GM19240 (cell line): ENCODE measurements around the gene RAI14.
"Not testable (repeated sequence)": the region's sequence is repeated elsewhere in the genome, so short reads cannot be mapped to it uniquely, and the experiment has no call there.

Experiments
- DNase-seq: peaks from one replicate; pipeline ENCODE4 v3.0.0; 2011; ENCODE audit warnings: low spot score; ENCODE audit not compliant: insufficient read length

The RAI14 gene

GRCh38 chr5:34698109-34698419, 41.9 kb downstream of the RAI14 start:
- DNase-seq, result no peak

GRCh38 chr5:34698754-34699153, 42.6 kb downstream of the RAI14 start:
- no peak for DNase-seq

GRCh38 chr5:34699155-34700077, 43.3 kb downstream of the RAI14 start:
- DNase-seq, result no peak

GRCh38 chr5:34700078-34700452, 43.9 kb downstream of the RAI14 start:
- DNase-seq, result no peak

- not testable (repeated sequence) for DNase-seq
Observed at GRCh38 chr5:34701442-34701841, 45.3 kb downstream of the RAI14 start.

- no peak for DNase-seq
Observed at GRCh38 chr5:34703767-34704713, 47.9 kb downstream of the RAI14 start.

GRCh38 chr5:34706084-34706483, 50.0 kb downstream of the RAI14 start:
- no peak for DNase-seq

- DNase-seq, result no peak
Observed at GRCh38 chr5:34707451-34708107, 51.5 kb downstream of the RAI14 start.

GRCh38 chr5:34708777-34709176, 52.6 kb downstream of the RAI14 start:
- no peak for DNase-seq

GRCh38 chr5:34709861-34710673, 53.9 kb downstream of the RAI14 start:
- DNase-seq, result no peak

- no peak for DNase-seq
Observed at GRCh38 chr5:34712565-34712964, 56.4 kb downstream of the RAI14 start.

GRCh38 chr5:34715711-34716110, 59.6 kb downstream of the RAI14 start:
- no peak for DNase-seq

GRCh38 chr5:34716986-34717385, 60.9 kb downstream of the RAI14 start:
- no peak for DNase-seq

- no peak for DNase-seq
Observed at GRCh38 chr5:34717426-34718327, 61.5 kb downstream of the RAI14 start.

GRCh38 chr5:34718516-34718915, 62.4 kb downstream of the RAI14 start:
- DNase-seq, result no peak

GRCh38 chr5:34719029-34719428, 62.9 kb downstream of the RAI14 start:
- no peak for DNase-seq

- no peak for DNase-seq
Observed at GRCh38 chr5:34721327-34721726, 65.2 kb downstream of the RAI14 start.

GRCh38 chr5:34722183-34722582, 66.1 kb downstream of the RAI14 start:
- no peak for DNase-seq

- no peak for DNase-seq
Observed at GRCh38 chr5:34724741-34725140, 68.6 kb downstream of the RAI14 start.
